Upper lobe of right lung (tissue), 1 donor: Measurements from ENCODE around the gene IRAK3. TPM values are rescaled to one million over a fixed set of nuclear protein-coding genes. Genes with fewer than 3 reads are reported as not detected.
"Not testable (repeated sequence)": the region's sequence is repeated elsewhere in the genome, so short reads cannot be mapped to it uniquely, and the experiment has no call there.

Source experiments
- ATAC-seq: fragments of 200-7000 bp; cut with Tn5 transposase; one replicate; pipeline ENCODE4 v1.9.1; 2020; ENCODE audit warnings: mild to moderate bottlenecking, moderate library complexity
- DNase-seq: peaks from one replicate; pipeline ENCODE4 v3.0.0-alpha.2; 2020
- H3K27ac ChIP-seq: fragments of 200-600 bp; one replicate; pipeline ENCODE4 v1.8.0; 2022
- H3K27me3 ChIP-seq: fragments of 200-600 bp; one replicate; pipeline ENCODE4 v1.8.0; 2022; ENCODE audit warnings: mild to moderate bottlenecking
- H3K36me3 ChIP-seq: fragments of 200-600 bp; one replicate; pipeline ENCODE4 v1.8.0; 2022
- H3K4me1 ChIP-seq: fragments of 200-600 bp; one replicate; pipeline ENCODE4 v1.8.0; 2022
- H3K4me3 ChIP-seq: fragments of 200-600 bp; one replicate; pipeline ENCODE4 v1.8.0; 2022; ENCODE audit warnings: mild to moderate bottlenecking
- H3K9me3 ChIP-seq: fragments of 200-600 bp; one replicate; pipeline ENCODE4 v1.8.0; 2022
- CTCF ChIP-seq: fragments of 200-600 bp; IDR thresholded peaks from one replicate; pipeline ENCODE4 v1.8.0; 2022; ENCODE audit warnings: antibody characterized with exemption
- intact Hi-C: fragments of 100-400 bp; cut with DNase I; formaldehyde crosslinking; loops from one replicate; pipeline ENCODE4 v1.11.0; 2022
- total RNA-seq: library from RNA; stranded (reverse); fragmentation: NEBNext Ultra II Directional; extraction: Animal tissue kit (Norgen Biotek cat#: 25700); gene quantifications from one replicate; pipeline ENCODE4 v1.2.1, GENCODE V29; 2021
- donor health status: DM: no; HTN: yes; CAD: no; lungs with severe emphysema.

IRAK3 gene
- total RNA-seq, 1 donor from 2014 or later = 44.6 TPM

- no peaks in the 10 kb centered on the region for H3K36me3 ChIP-seq
- no peak for TF ChIP-seq CTCF
- no peak for ATAC-seq
- no peak overlapping the region for H3K27ac ChIP-seq
- H3K4me3 ChIP-seq = no peak overlapping the region
- intact Hi-C loops = no loop called here
- peaks cover 5% of the 10 kb centered on the region for H3K4me1 ChIP-seq
- DNase-seq = no peak
- no peaks in the 10 kb centered on the region for H3K27me3 ChIP-seq
- H3K9me3 ChIP-seq = no peaks in the 10 kb centered on the region
Observed at GRCh38 chr12:66176105-66176900, 12.7 kb upstream of the IRAK3 start.

DNA sequence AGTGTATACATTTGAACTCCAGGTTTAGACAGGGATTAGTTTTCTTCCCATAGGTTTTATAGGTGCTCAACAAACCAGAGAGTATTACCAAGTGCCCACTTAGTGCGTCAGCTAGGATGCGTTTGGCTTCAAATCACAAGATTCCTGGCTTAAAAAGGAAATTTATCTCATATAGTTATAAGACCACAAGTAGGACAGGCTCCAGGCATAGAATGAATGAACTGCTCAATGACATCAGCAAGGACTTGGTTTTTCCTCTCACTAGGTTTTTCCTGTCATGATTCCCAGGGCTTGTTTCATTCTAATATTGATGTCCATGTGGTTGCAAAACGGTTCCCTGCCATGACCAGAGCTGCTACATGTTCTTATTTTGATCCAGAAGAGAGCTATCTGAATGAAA is 6.1 kb upstream of the IRAK3 start:
- Histone ChIP-seq H3K4me1 (peaks cover 6% of the 10 kb centered on the region), H3K36me3 (no peaks in the 10 kb centered on the region), H3K9me3 (no peaks in the 10 kb centered on the region), H3K27ac (no peak overlapping the region), H3K4me3 (no peak overlapping the region), H3K27me3 (no peaks in the 10 kb centered on the region)
- intact Hi-C loops = no loop called here
- ATAC-seq (no peak), DNase-seq (no peak)
- no peak for TF ChIP-seq CTCF

- peaks cover 11% of the 10 kb centered on the region for H3K4me1 ChIP-seq
- H3K9me3 ChIP-seq, ATAC-seq, H3K27ac ChIP-seq, H3K36me3 ChIP-seq, H3K4me3 ChIP-seq, H3K27me3 ChIP-seq, DNase-seq, intact Hi-C loops: not testable (repeated sequence)
Observed at GRCh38 chr12:66184822-66185221, 4.2 kb upstream of the IRAK3 start.

GRCh38 chr12:66187036-66187435 is 2.0 kb upstream of the IRAK3 start:
- H3K4me3 ChIP-seq = no peak overlapping the region
- intact Hi-C loops = no loop called here
- no peaks in the 10 kb centered on the region for H3K27me3 ChIP-seq
- H3K27ac ChIP-seq = peak overlapping the region; percentile 51
- H3K36me3 ChIP-seq = no peaks in the 10 kb centered on the region
- ATAC-seq (no peak), DNase-seq (no peak)
- no peaks in the 10 kb centered on the region for H3K9me3 ChIP-seq
- TF ChIP-seq CTCF = no peak
- H3K4me1 ChIP-seq = peaks cover 30% of the 10 kb centered on the region

GRCh38 chr12:66187821-66188220 is 1.2 kb upstream of the IRAK3 start:
- Histone ChIP-seq H3K27me3 (no peaks in the 10 kb centered on the region), H3K27ac (peak overlapping the region; percentile 94), H3K4me3 (no peak overlapping the region), H3K9me3 (no peaks in the 10 kb centered on the region), H3K4me1 (peaks cover 30% of the 10 kb centered on the region), H3K36me3 (no peaks in the 10 kb centered on the region)
- no peak for DNase-seq
- no peak for TF ChIP-seq CTCF
- ATAC-seq = peak; percentile 6
- intact Hi-C loops = no loop called here

DNA sequence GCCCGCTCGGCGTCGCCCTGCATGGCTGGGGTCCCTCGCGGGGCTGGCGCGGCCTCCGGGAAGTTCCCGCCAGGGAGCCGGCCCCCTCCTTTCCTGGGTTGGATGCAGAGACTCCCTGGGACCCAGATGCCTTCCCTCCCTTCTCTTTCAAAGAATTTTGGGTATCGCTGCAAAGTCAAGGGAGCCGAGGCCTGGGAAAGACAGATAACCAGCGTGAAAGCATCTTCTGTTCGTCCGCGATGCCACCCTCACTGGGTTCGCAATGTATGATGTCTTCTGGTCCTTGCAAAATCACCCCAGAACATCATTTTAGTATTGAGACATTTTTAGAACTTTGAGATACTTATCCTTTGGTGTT is 451 bp downstream of the IRAK3 start:
- peak overlapping the region; percentile 94 for H3K27ac ChIP-seq
- ATAC-seq = no peak
- intact Hi-C loops = no loop called here

More for the DNA sequence above, 451 bp downstream of the IRAK3 start:
- H3K36me3 ChIP-seq = no peaks in the 10 kb centered on the region
- no peaks in the 10 kb centered on the region for H3K9me3 ChIP-seq
- no peak for TF ChIP-seq CTCF
- H3K4me3 ChIP-seq = peak overlapping the region; percentile 66
- H3K4me1 ChIP-seq = peaks cover 30% of the 10 kb centered on the region
- H3K27me3 ChIP-seq = no peaks in the 10 kb centered on the region
- no peak for DNase-seq
